ENCODE data around the gene SPTA1. TPM values are rescaled to one million over a fixed set of nuclear protein-coding genes. Genes with fewer than 3 reads are reported as not detected.

The SPTA1 gene
- not detected in 2 replicates for total RNA-seq

DNA sequence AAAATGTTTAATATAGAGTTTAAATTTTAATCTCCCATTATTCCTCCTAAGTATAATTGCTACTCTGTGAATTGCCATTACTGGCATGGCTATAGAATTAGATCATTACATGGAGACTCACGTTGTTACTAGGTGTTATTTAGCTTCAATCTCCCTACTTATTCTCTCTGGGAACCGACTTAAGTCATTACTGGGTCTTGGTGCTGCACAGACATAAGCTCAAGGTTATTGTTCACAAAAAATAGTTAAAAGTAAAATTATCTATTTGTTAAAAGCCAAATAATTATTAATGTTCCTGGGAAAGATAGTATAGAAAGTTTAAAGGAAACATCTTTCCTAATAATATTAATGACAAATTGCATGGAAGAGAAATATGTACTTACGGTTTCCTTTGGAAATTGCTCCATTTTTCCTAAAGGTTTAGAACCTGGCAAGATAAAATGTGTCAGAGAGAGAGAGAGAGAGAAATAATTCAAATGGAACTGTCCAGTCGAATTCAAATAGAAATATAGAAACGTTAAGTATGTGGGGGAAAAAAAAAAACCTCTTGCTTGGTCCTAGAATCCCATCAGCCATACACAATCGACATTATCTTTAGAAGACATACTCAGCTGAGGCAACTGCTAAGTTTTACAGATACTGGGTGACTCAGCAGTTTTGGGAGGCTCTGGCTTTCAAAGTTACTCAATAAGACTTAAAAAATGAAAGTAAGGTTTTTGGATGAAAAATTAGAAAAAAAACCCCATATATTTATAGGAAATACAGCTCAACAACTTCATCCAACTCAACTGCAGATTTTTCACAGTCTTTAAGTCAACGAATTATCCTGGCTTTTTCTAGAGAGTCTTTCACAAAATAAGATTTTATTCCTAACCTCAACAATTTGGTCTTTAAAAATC lies at the start of gene SPTA1:
Gene SPTA1, minus strand, starts transcription at position 605 of the 899 bp plus-strand sequence. Its CDS starts 198 bp downstream, at position 407.

DNA sequence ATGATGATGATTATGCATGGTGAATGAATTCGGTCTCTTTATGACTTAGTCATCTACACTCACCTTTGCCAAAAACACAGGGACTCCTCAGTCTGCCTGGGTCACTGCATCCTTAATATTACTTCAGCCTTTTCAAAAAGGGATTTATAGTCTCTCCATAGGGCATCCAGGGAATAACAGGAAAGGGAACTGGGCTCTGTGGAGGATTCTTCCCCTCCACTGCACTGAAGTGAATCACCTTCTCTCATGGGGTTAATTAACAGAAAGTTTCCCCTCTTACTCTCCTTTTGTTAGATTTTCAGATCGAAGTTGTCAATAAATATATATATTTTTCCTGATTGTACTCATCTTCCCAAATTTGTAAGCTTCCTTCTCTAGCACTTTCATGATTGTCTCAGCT lies 34.1 kb upstream of the SPTA1 start, which contains the start of gene OR6K3:
Gene OR6K3, minus strand, starts transcription at position 101 of the 400 bp plus-strand sequence. CDS start 2,605 bp downstream, outside the sequence.

DNA sequence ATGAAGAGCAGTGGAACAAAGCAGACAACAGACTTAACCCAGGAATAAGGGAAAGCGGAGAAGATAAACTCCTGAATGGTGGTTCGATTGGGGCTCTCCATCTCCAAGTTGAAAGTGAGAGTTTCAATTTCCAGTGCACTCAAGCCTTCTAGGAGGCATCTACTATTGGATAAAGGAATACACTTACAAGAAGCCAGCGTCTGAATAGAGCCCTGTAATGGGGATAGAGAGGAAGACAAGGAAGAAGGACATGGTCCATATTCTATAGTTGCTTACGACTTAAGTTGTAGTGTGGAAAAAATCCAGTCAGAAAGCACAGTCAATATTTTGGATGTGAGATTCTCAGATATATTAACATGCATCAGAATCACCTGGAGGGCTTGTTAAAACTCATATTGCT lies 14.0 kb upstream of the SPTA1 start, which contains the start of gene OR6K2:
Gene OR6K2, minus strand, starts transcription at position 101 of the 400 bp plus-strand sequence. Its CDS starts 0 bp downstream, at position 101.

GRCh38 chr1:158604968-158605367 lies 81.5 kb downstream of the SPTA1 start, which contains the start of gene OR10Z1:
Gene OR10Z1, plus strand, starts transcription at chr1:158605268. Its CDS starts 1,171 bp downstream, at chr1:158606439.

DNA sequence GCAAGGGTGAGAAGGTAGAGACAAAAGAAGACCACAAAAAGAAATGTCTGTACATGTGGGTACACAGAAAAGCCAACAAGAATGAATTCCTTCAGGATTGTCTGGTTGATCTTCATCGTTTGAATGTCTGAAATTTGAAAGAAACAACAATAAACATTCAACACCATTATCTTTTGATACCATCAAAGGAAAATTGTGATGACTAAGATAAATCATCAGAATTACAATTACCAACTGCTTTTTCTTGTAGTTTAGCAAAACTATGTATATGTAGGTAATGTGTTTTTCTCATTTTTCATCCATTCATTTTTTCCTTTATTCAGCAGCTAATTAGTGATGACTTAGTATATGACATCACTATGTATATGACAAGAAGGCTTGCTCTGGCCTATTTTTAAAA lies 106.8 kb downstream of the SPTA1 start, which contains the start of gene OR10X1:
Gene OR10X1, minus strand, starts transcription at position 167 of the 400 bp plus-strand sequence. Its CDS starts 0 bp downstream, at position 167.

DNA sequence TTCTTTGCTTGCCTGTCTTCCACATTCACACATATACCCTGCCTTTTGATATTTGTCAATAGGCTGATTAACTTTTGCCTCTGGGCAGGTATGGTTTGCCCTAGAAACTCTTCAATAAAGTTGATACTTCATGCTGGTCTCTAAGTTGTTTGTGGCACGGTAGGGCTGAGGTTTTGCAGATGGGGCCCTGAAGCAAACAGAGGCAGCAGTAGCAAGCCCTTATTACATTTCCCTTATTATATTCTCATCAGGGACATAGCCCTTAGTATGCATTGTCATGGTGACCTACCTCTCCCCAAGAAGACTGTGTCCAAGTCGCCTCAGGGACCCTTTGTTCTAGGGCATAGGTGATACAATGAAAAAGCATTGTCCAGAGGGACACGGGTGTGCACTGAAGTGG lies 116.0 kb downstream of the SPTA1 start, which contains the start of gene OR6P1:
Gene OR6P1, minus strand, starts transcription at position 101 of the 400 bp plus-strand sequence. CDS start 6,976 bp downstream, outside the sequence.

Other genes starting within 250 kb of the SPTA1 start
- not detected in 2 replicates for gene OR10K1, start 224.9 kb downstream of the SPTA1 start, total RNA-seq
- not detected in 2 replicates for gene OR10R2, start 214.5 kb downstream of the SPTA1 start, total RNA-seq
- not detected in 2 replicates for gene OR6Y1, start 132.3 kb downstream of the SPTA1 start, total RNA-seq
- not detected in 2 replicates for gene OR6P1, start 116.1 kb downstream of the SPTA1 start, total RNA-seq
- gene OR10X1, start 106.8 kb downstream of the SPTA1 start, total RNA-seq: not detected in 2 replicates
- gene OR10Z1, start 81.4 kb downstream of the SPTA1 start, total RNA-seq: not detected in 2 replicates
- gene OR6K2, start 13.9 kb upstream of the SPTA1 start, total RNA-seq: not detected in 2 replicates
- gene OR6K3, start 34.0 kb upstream of the SPTA1 start, total RNA-seq: not detected in 2 replicates
- gene OR6K6, start 68.0 kb upstream of the SPTA1 start, total RNA-seq: not detected in 2 replicates
- gene OR6N1, start 85.5 kb upstream of the SPTA1 start, total RNA-seq: not detected in 2 replicates
- not detected in 2 replicates for gene OR6N2, start 94.5 kb upstream of the SPTA1 start, total RNA-seq
- not detected in 2 replicates for gene MNDA, start 144.6 kb upstream of the SPTA1 start, total RNA-seq
- gene PYHIN1, start 244.8 kb upstream of the SPTA1 start, total RNA-seq: not detected in 2 replicates